Measurements from ENCODE around the gene FAM20A. TPM values are rescaled to one million over a fixed set of nuclear protein-coding genes. Genes with fewer than 3 reads are reported as not detected.
A peak's percentile ranks its signal among the peaks of the same experiment; 100 is the strongest.

The FAM20A gene
- total RNA-seq, 4 donors from 2014 or later = 0.80 to 3.1 (median 1.4) TPM

GRCh38 chr17:68602289-68602688, 1.1 kb upstream of the FAM20A start:
- DNase-seq (no peak), ATAC-seq (no peak)
- H3K36me3 ChIP-seq = no peaks in the 10 kb centered on the region
- peaks cover 20 to 27% (median 22%) of the 10 kb centered on the region in 3 donors for H3K27me3 ChIP-seq
- in situ Hi-C loops (cut with MboI; ENCODE audit: low sequenced_read_pairs in 4 of 4) (no loop called here), intact Hi-C loops (cut with DNase I; ENCODE audit: low total_unique reads) (no loop called here)
- peak overlapping the region in 2 of 4 donors; percentile 11 to 46 for H3K27ac ChIP-seq
- H3K4me1 ChIP-seq = peaks cover 0 to 6% of the 10 kb centered on the region in 2 donors
- TF ChIP-seq, protein P1, sequence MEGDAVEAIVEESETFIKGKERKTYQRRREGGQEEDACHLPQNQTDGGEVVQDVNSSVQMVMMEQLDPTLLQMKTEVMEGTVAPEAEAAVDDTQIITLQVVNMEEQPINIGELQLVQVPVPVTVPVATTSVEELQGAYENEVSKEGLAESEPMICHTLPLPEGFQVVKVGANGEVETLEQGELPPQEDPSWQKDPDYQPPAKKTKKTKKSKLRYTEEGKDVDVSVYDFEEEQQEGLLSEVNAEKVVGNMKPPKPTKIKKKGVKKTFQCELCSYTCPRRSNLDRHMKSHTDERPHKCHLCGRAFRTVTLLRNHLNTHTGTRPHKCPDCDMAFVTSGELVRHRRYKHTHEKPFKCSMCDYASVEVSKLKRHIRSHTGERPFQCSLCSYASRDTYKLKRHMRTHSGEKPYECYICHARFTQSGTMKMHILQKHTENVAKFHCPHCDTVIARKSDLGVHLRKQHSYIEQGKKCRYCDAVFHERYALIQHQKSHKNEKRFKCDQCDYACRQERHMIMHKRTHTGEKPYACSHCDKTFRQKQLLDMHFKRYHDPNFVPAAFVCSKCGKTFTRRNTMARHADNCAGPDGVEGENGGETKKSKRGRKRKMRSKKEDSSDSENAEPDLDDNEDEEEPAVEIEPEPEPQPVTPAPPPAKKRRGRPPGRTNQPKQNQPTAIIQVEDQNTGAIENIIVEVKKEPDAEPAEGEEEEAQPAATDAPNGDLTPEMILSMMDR (IDR thresholded peaks at IDR 0.05 in 4 of 5, conservative IDR thresholded peaks at IDR 0.05 in 1 of 5) = no peak
- TF ChIP-seq POLR2A (IDR thresholded peaks at IDR 0.05) = no peak
- no peaks in the 10 kb centered on the region for H3K9me3 ChIP-seq
- no peak overlapping the region for H3K4me3 ChIP-seq

DNA sequence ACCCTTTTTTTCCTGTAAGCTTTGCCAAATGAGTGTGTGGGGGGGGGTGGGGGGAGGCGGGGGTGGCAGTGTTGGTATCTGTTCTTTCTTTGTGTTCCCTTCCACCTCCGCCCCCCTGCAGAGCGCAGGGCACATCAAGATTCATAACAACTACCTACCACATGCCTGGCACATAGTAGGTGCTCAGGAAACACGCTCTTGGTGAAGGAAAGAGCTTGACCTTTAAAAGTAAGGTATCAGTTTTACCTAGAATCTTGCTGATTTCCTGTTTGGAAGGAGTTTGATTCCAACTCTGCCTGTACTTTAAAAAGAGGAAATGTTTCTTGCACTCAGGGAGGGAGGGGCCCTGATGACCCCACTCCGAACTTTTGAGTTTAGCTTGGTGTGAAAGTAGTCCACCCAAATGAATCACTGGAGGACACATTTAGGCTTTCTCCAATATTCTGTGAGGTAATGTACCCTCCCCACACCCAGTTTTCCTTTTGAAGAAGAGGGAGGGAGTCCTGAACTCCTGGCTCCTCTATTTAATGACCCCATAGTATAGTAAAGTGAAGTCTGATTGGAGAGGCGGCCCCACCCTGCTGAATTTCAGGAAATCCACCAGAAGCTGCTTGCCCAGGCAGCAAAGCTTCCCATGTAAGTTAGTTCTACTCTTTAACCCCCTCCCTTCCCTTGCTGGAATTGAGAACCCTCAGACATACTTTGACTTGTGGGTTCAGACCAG, 560 bp upstream of the FAM20A start:
- peak overlapping the region; percentile 48 to 68 (median 58) for H3K4me3 ChIP-seq

GRCh38 chr17:68600067-68600930, 868 bp downstream of the FAM20A start:
- no peaks in the 10 kb centered on the region for H3K9me3 ChIP-seq
- peaks cover 20 to 26% (median 22%) of the 10 kb centered on the region in 3 donors for H3K27me3 ChIP-seq
- intact Hi-C loops (cut with DNase I; ENCODE audit: low total_unique reads) (no loop called here), in situ Hi-C loops (cut with MboI; ENCODE audit: low sequenced_read_pairs in 4 of 4) (no loop called here)
- peak in 1 of 2 donors; percentile 14 for DNase-seq
- no peaks in the 10 kb centered on the region for H3K36me3 ChIP-seq
- H3K4me1 ChIP-seq = peaks cover 0 to 6% of the 10 kb centered on the region in 2 donors
- peak overlapping the region; percentile 48 to 68 (median 58) for H3K4me3 ChIP-seq
- TF ChIP-seq POLR2A (IDR thresholded peaks at IDR 0.05) = no peak
- TF ChIP-seq, protein P1 (IDR thresholded peaks at IDR 0.05 in 4 of 5, conservative IDR thresholded peaks at IDR 0.05 in 1 of 5) = no peak
- peak overlapping the region; percentile 59 to 66 (median 64) for H3K27ac ChIP-seq
- ATAC-seq = peak; percentile 31 to 37

More for the DNA sequence above, 560 bp upstream of the FAM20A start:
- peaks cover 20 to 26% (median 22%) of the 10 kb centered on the region in 3 donors for H3K27me3 ChIP-seq
- H3K27ac ChIP-seq = peak overlapping the region; percentile 49 to 59 (median 54)
- ATAC-seq (no peak), DNase-seq (no peak)
- in situ Hi-C loops (cut with MboI; ENCODE audit: low sequenced_read_pairs in 4 of 4) = no loop called here
- H3K4me1 ChIP-seq = peaks cover 0 to 6% of the 10 kb centered on the region in 2 donors
- H3K36me3 ChIP-seq = no peaks in the 10 kb centered on the region
- TF ChIP-seq, protein P1 (IDR thresholded peaks at IDR 0.05 in 4 of 5, conservative IDR thresholded peaks at IDR 0.05 in 1 of 5) = no peak
- no peak for TF ChIP-seq POLR2A (IDR thresholded peaks at IDR 0.05)
- no peaks in the 10 kb centered on the region for H3K9me3 ChIP-seq
- intact Hi-C loops (cut with DNase I; ENCODE audit: low total_unique reads) = no loop called here

- Histone ChIP-seq H3K9me3 (no peaks in the 10 kb centered on the region), H3K4me3 (peak overlapping the region; percentile 48 to 68 (median 58)), H3K4me1 (peaks cover 0 to 6% of the 10 kb centered on the region in 2 donors), H3K36me3 (no peaks in the 10 kb centered on the region), H3K27me3 (peaks cover 20 to 26% (median 22%) of the 10 kb centered on the region in 3 donors), H3K27ac (peak overlapping the region; percentile 59 to 66 (median 64))
- TF ChIP-seq POLR2A (IDR thresholded peaks at IDR 0.05) = no peak
- TF ChIP-seq, protein P1 (IDR thresholded peaks at IDR 0.05 in 4 of 5, conservative IDR thresholded peaks at IDR 0.05 in 1 of 5) = no peak
- intact Hi-C loops (cut with DNase I; ENCODE audit: low total_unique reads) (no loop called here), in situ Hi-C loops (cut with MboI; ENCODE audit: low sequenced_read_pairs in 4 of 4) (no loop called here)
- ATAC-seq (no peak), DNase-seq (no peak)
Observed at GRCh38 chr17:68599552-68600066, 1.6 kb downstream of the FAM20A start.

Measured in gastrocnemius medialis (tissue), 4 donors.